PC-9 (cell line): Measurements from ENCODE around the gene PSMA5. TPM values are rescaled to one million over a fixed set of nuclear protein-coding genes. Genes with fewer than 3 reads are reported as not detected.

ENCODE experiments used
- BruUV-seq: library from RNA; stranded (reverse); fragments of 400-500 nt; replicated peaks from 2 replicates; lab custom pipeline; 2021; lab: Mats Ljungman, UMichigan
- CTCF ChIA-PET: fragments of 300-600 bp; sonication (Branson Sonifier 250); formaldehyde crosslinking; loops from one replicate; lab custom pipeline; 2022; ENCODE audit warnings: antibody characterized with exemption; lab: Charles Lee
- POLR2A ChIA-PET: fragments of 300-600 bp; sonication (Branson Sonifier 250); formaldehyde crosslinking; loops from one replicate; lab custom pipeline; 2022; ENCODE audit warnings: antibody characterized with exemption; ENCODE audit not compliant: unreplicated experiment; lab: Charles Lee
- DNase-seq, 2 experiments: peaks; one replicate each; pipeline versions ENCODE4 v3.0.0 to v3.0.0-alpha.2; 2015 to 2022; ENCODE audit warnings: mixed read lengths in 1 of 2
- H2AFZ ChIP-seq: fragments of 200-600 bp; sonication (generic); 2 replicates; pipeline ENCODE4 v1.8.1; 2017; ENCODE audit warnings: antibody characterized with exemption
- H3F3A ChIP-seq: fragments of 200-600 bp; sonication (generic); 2 replicates; pipeline ENCODE4 v1.8.1; 2017; ENCODE audit warnings: antibody characterized with exemption, mild to moderate bottlenecking, low read depth; ENCODE audit not compliant: insufficient read depth
- H3K27ac ChIP-seq: fragments of 200-600 bp; sonication (generic); 2 replicates; pipeline ENCODE4 v1.6.1; 2016; ENCODE audit warnings: mixed run types
- H3K27me3 ChIP-seq: fragments of 200-600 bp; sonication (generic); 2 replicates; pipeline ENCODE4 v1.6.1; 2016; ENCODE audit warnings: low read depth, mixed run types; ENCODE audit not compliant: insufficient read depth
- H3K36me3 ChIP-seq: fragments of 200-600 bp; sonication (generic); 2 replicates; pipeline ENCODE4 v1.6.1; 2016; ENCODE audit warnings: low read depth, mixed run types
- H3K4me1 ChIP-seq: fragments of 200-600 bp; sonication (generic); replicated peaks from 2 replicates; pipeline ENCODE4 v1.6.1; 2016; ENCODE audit warnings: mixed run types; ENCODE audit not compliant: insufficient read depth
- H3K4me2 ChIP-seq: fragments of 200-600 bp; sonication (generic); 2 replicates; pipeline ENCODE4 v1.6.1; 2017; ENCODE audit warnings: mixed run types
- H3K4me3 ChIP-seq: fragments of 200-600 bp; sonication (generic); 2 replicates; pipeline ENCODE4 v1.6.1; 2016; ENCODE audit warnings: mixed run types
- H3K79me2 ChIP-seq: fragments of 200-600 bp; sonication (generic); 2 replicates; pipeline ENCODE4 v1.6.1; 2017; ENCODE audit warnings: low read depth, mixed run types
- H3K9me2 ChIP-seq: fragments of 200-600 bp; sonication (generic); 2 replicates; pipeline ENCODE4 v1.8.1; 2017; ENCODE audit warnings: mild to moderate bottlenecking; ENCODE audit not compliant: insufficient read depth
- H3K9me3 ChIP-seq: fragments of 200-600 bp; sonication (generic); 2 replicates; pipeline ENCODE4 v1.8.1; 2016; ENCODE audit warnings: low read depth; ENCODE audit not compliant: insufficient read depth
- H4K20me1 ChIP-seq: fragments of 200-600 bp; sonication (generic); 2 replicates; pipeline ENCODE4 v1.8.1; 2017; ENCODE audit not compliant: insufficient read depth
- CTCF ChIP-seq: fragments of 200-600 bp; sonication (generic); conservative IDR thresholded peaks from 2 replicates; pipeline ENCODE4 v1.6.1; 2017; ENCODE audit warnings: mixed run types, antibody characterized with exemption, mild to moderate bottlenecking, moderate library complexity
- EZH2 ChIP-seq: fragments of 200-600 bp; sonication (generic); IDR thresholded peaks from 2 replicates; pipeline ENCODE4 v1.8.0; 2017; ENCODE audit warnings: antibody characterized with exemption, low read depth
- intact Hi-C: fragments of 100-400 bp; cut with micrococcal nuclease; formaldehyde crosslinking; loops from one replicate; pipeline ENCODE4 v1.10.0; 2022; ENCODE audit not compliant: unreplicated experiment
- total RNA-seq: library from RNA; stranded (reverse); gene quantifications from 2 replicates; pipeline ENCODE4 v1.2.3, GENCODE V29; 2021

The PSMA5 gene
- total RNA-seq, 1 experiment from 2014 or later: 168 TPM

GRCh38 chr1:109372281-109372680, 54.0 kb downstream of the PSMA5 start:
- Histone ChIP-seq H3K36me3 (no peaks in the 10 kb centered on the region), H3K9me3 (no peaks in the 10 kb centered on the region), H2AFZ (no peak overlapping the region), H3K4me2 (no peak overlapping the region), H4K20me1 (no peaks in the 10 kb centered on the region), H3K4me3 (no peak overlapping the region), H3K4me1 (peaks cover 22% of the 10 kb centered on the region), H3K27ac (0 out of 2 replicates have a peak overlapping the region, but pooled peaks have one; percentile 45), H3K79me2 (0 out of 2 replicates have a peak, but pooled peaks cover 12% of the 10 kb centered on the region), H3K27me3 (no peaks in the 10 kb centered on the region), H3F3A (peaks cover 25% of the 10 kb centered on the region), H3K9me2 (no peaks in the 10 kb centered on the region)
- no TSS peak for BruUV-seq
- intact Hi-C loops: no loop called here
- TF ChIP-seq EZH2 (no peak), CTCF (no peak)
- DNase-seq: no peak
- ChIA-PET POLR2A (no interaction called here), CTCF (interaction anchor here (0.6 kb wide), 1 partner anchor 203 kb away, joined by 4 read pairs; no protein-coding TSS in a partner anchor)

GRCh38 chr1:109371341-109371739, 54.9 kb downstream of the PSMA5 start:
- CTCF ChIA-PET: no interaction called here
- Histone ChIP-seq H3K27ac (peak overlapping the region; percentile 45; the same call in 1 of the 2 replicates), H3K4me3 (no peak overlapping the region), H3K27me3 (no peaks in the 10 kb centered on the region), H3K9me2 (no peaks in the 10 kb centered on the region), H3K4me1 (peaks cover 22% of the 10 kb centered on the region), H3K9me3 (no peaks in the 10 kb centered on the region), H3K36me3 (no peaks in the 10 kb centered on the region), H3K79me2 (0 out of 2 replicates have a peak, but pooled peaks cover 12% of the 10 kb centered on the region), H2AFZ (no peak overlapping the region), H4K20me1 (no peaks in the 10 kb centered on the region), H3F3A (peaks cover 25% of the 10 kb centered on the region), H3K4me2 (peak overlapping the region; percentile 47)
- POLR2A ChIA-PET: no interaction called here
- intact Hi-C loops: no loop called here
- DNase-seq: peak; percentile 12 to 82
- BruUV-seq: no TSS peak
- no peak for TF ChIP-seq CTCF
- no peak for TF ChIP-seq EZH2

GRCh38 chr1:109370712-109371340, 55.4 kb downstream of the PSMA5 start:
- ChIA-PET CTCF (interaction anchor here (0.8 kb wide), 1 partner anchor 93 kb away, joined by 3 read pairs; no protein-coding TSS in a partner anchor), POLR2A (interaction anchor here (0.7 kb wide), 1 partner anchor 131 kb away, joined by 3 read pairs; no protein-coding TSS in a partner anchor)
- H2AFZ ChIP-seq: no peak overlapping the region
- 0 out of 2 replicates have a peak, but pooled peaks cover 12% of the 10 kb centered on the region for H3K79me2 ChIP-seq
- no peak overlapping the region for H3K4me3 ChIP-seq
- no peaks in the 10 kb centered on the region for H3K27me3 ChIP-seq
- H3K4me2 ChIP-seq: peak overlapping the region; percentile 47
- no peaks in the 10 kb centered on the region for H3K36me3 ChIP-seq
- peaks cover 22% of the 10 kb centered on the region for H3K4me1 ChIP-seq
- intact Hi-C loops: no loop called here
- no peaks in the 10 kb centered on the region for H4K20me1 ChIP-seq
- TF ChIP-seq CTCF (no peak), EZH2 (no peak)
- BruUV-seq: no TSS peak
- no peaks in the 10 kb centered on the region for H3K9me3 ChIP-seq
- H3K27ac ChIP-seq: peak overlapping the region; percentile 45
- H3K9me2 ChIP-seq: no peaks in the 10 kb centered on the region
- peak; percentile 2 to 73 for DNase-seq
- peaks cover 25% of the 10 kb centered on the region for H3F3A ChIP-seq
